GM03348 (cell line): ENCODE measurements around the gene NEK1.

Experiments used
- DNase-seq: peaks from one replicate; pipeline ENCODE4 v3.0.0; 2012; ENCODE audit warnings: low spot score

The NEK1 gene

GRCh38 chr4:169418846-169419245, 193.5 kb downstream of the NEK1 start:
- DNase-seq: no peak

GRCh38 chr4:169417629-169418282, 194.6 kb downstream of the NEK1 start:
- no peak for DNase-seq

- DNase-seq: no peak
These were observed 195.4 kb downstream of the NEK1 start for GRCh38 chr4:169416997-169417396.

- DNase-seq: no peak
These were observed 195.9 kb downstream of the NEK1 start for GRCh38 chr4:169416461-169416860.

- no peak for DNase-seq
These were observed 197.5 kb downstream of the NEK1 start for GRCh38 chr4:169414913-169415312.

- DNase-seq: no peak
These were observed 200.3 kb downstream of the NEK1 start for GRCh38 chr4:169412046-169412445.

- peak; percentile 58 for DNase-seq
These were observed 201.3 kb downstream of the NEK1 start for GRCh38 chr4:169410839-169411770.

GRCh38 chr4:169407217-169407845, 205.1 kb downstream of the NEK1 start:
- DNase-seq: no peak

- peak; percentile 32 for DNase-seq
These were observed 207.4 kb downstream of the NEK1 start for GRCh38 chr4:169404960-169405359.

- no peak for DNase-seq
These were observed 211.6 kb downstream of the NEK1 start for GRCh38 chr4:169400832-169401231.

GRCh38 chr4:169399976-169400767, 212.2 kb downstream of the NEK1 start:
- no peak for DNase-seq

GRCh38 chr4:169398316-169398715, 214.1 kb downstream of the NEK1 start:
- peak; percentile 68 for DNase-seq

- DNase-seq: no peak
These were observed 214.6 kb downstream of the NEK1 start for GRCh38 chr4:169397762-169398161.

GRCh38 chr4:169385376-169385775, 227.0 kb downstream of the NEK1 start:
- no peak for DNase-seq

GRCh38 chr4:169384779-169385178, 227.6 kb downstream of the NEK1 start:
- DNase-seq: no peak

GRCh38 chr4:169383724-169384123, 228.7 kb downstream of the NEK1 start:
- DNase-seq: peak; percentile 81

GRCh38 chr4:169379688-169380087, 232.7 kb downstream of the NEK1 start:
- DNase-seq: no peak

GRCh38 chr4:169377367-169377766, 235.0 kb downstream of the NEK1 start:
- DNase-seq: no peak

GRCh38 chr4:169376421-169376820, 236.0 kb downstream of the NEK1 start:
- no peak for DNase-seq

GRCh38 chr4:169372791-169373190, 239.6 kb downstream of the NEK1 start:
- no peak for DNase-seq

- no peak for DNase-seq
These were observed 242.7 kb downstream of the NEK1 start for GRCh38 chr4:169369634-169370033.

- no peak for DNase-seq
These were observed 244.6 kb downstream of the NEK1 start for GRCh38 chr4:169367826-169368225.
